NB4 (cell line): ENCODE measurements around the gene SGIP1.

Source experiments
- DNase-seq: peaks from one replicate; pipeline ENCODE4 v3.0.0; 2010; ENCODE audit warnings: low read depth
- H3K4me3 ChIP-seq: one replicate; pipeline ENCODE4 v1.5.1; 2011; ENCODE audit warnings: mild to moderate bottlenecking, low read depth, low read length, moderate library complexity
- CTCF ChIP-seq: IDR thresholded peaks from one replicate; pipeline ENCODE4 v1.5.1; 2012; ENCODE audit warnings: low read depth, low read length
- MAX ChIP-seq: IDR thresholded peaks from 2 replicates; pipeline ENCODE4 v1.6.1; 2011; ENCODE audit warnings: low read depth, low read length
- MYC ChIP-seq: IDR thresholded peaks from 2 replicates; pipeline ENCODE4 v1.6.1; 2011; ENCODE audit warnings: low read depth, low read length
- POLR2A ChIP-seq: IDR thresholded peaks from 2 replicates; pipeline ENCODE4 v1.6.1; 2011; ENCODE audit warnings: mild to moderate bottlenecking; ENCODE audit not compliant: insufficient read length; ENCODE audit errors: extremely low read depth

SGIP1 gene

GRCh38 chr1:66533804-66534740 is at the start of gene SGIP1:
Gene SGIP1 (plus strand): TSS chr1:66534153. CDS start chr1:66534359, 206 bp downstream.
- no peak within 1 kb of the TSS for H3K4me3 ChIP-seq
- no peak for TF ChIP-seq POLR2A
- no peak for TF ChIP-seq MYC
- TF ChIP-seq CTCF, result no peak
- no peak for TF ChIP-seq MAX
- DNase-seq, result no peak

- TF ChIP-seq MYC (no peak), CTCF (no peak), MAX (no peak), POLR2A (no peak)
- DNase-seq, result no peak
- H3K4me3 ChIP-seq, result no peak overlapping the region
Observed at GRCh38 chr1:66489151-66489550, 44.8 kb upstream of the SGIP1 start.

GRCh38 chr1:66489972-66490601 is 43.9 kb upstream of the SGIP1 start:
- DNase-seq, result no peak
- TF ChIP-seq MAX (no peak), POLR2A (no peak), CTCF (no peak), MYC (no peak)
- H3K4me3 ChIP-seq, result no peak overlapping the region

- DNase-seq, result no peak
- TF ChIP-seq MYC (no peak), CTCF (no peak), POLR2A (no peak), MAX (no peak)
- no peak overlapping the region for H3K4me3 ChIP-seq
Observed at GRCh38 chr1:66490816-66491215, 43.1 kb upstream of the SGIP1 start.

GRCh38 chr1:66492424-66492823 is 41.5 kb upstream of the SGIP1 start:
- DNase-seq, result no peak
- TF ChIP-seq MAX (no peak), POLR2A (no peak), CTCF (no peak), MYC (no peak)
- no peak overlapping the region for H3K4me3 ChIP-seq
